CD4-positive, alpha-beta memory T cell (primary cell): ENCODE measurements around the gene TRAPPC2L. TPM values are rescaled to one million over a fixed set of nuclear protein-coding genes. Genes with fewer than 3 reads are reported as not detected.

Experiments
- CTCF ChIA-PET: fragments of 350-600 bp; sonication (Branson Sonifier 250); formaldehyde crosslinking; loops from one replicate; lab custom pipeline; 2021; ENCODE audit warnings: inconsistent platforms; ENCODE audit not compliant: partially characterized antibody; lab: Charles Lee
- POLR2A ChIA-PET: fragments of 350-600 bp; sonication (Branson Sonifier 250); formaldehyde crosslinking; loops from one replicate; lab custom pipeline; 2021; ENCODE audit not compliant: partially characterized antibody; lab: Charles Lee
- DNase-seq, 5 donors: peaks; one replicate each; pipeline versions ENCODE4 v3.0.0 to v3.0.0-alpha.2; 2020 to 2022; ENCODE audit warnings: mixed read lengths in 1 of 5
- H3K27ac ChIP-seq: one replicate; pipeline ENCODE4 v1.7.0; 2013; ENCODE audit warnings: low read depth, low read length
- H3K27me3 ChIP-seq: 2 replicates; pipeline ENCODE4 v1.7.0; 2013; ENCODE audit warnings: mild to moderate bottlenecking, low read length, moderate library complexity; ENCODE audit not compliant: insufficient read depth
- H3K36me3 ChIP-seq: 2 replicates; pipeline ENCODE4 v1.7.0; 2013; ENCODE audit warnings: mild to moderate bottlenecking, low read length, moderate library complexity; ENCODE audit not compliant: insufficient read depth
- H3K4me1 ChIP-seq: 2 replicates; pipeline ENCODE4 v1.7.0; 2013; ENCODE audit warnings: mild to moderate bottlenecking, low read length, moderate library complexity; ENCODE audit not compliant: insufficient read depth
- H3K4me3 ChIP-seq, 2 donors: one replicate each; pipeline ENCODE4 v1.7.0; 2013; ENCODE audit warnings: low read length in 2 of 2, mild to moderate bottlenecking in 1 of 2
- H3K9me3 ChIP-seq, 2 donors: one replicate each; pipeline ENCODE4 v1.7.0; 2013; ENCODE audit warnings: low read length in 2 of 2, control low read depth in 1 of 2; ENCODE audit not compliant: control insufficient read depth in 1 of 2
- H3K27ac Mint-ChIP-seq, 7 donors: one replicate each; pipeline ENCODE4 v1.8.0; 2020 to 2021; ENCODE audit warnings: mixed read lengths in 7 of 7, mild to moderate bottlenecking in 6 of 7, inconsistent platforms in 3 of 7, moderate library complexity in 3 of 7
- H3K27me3 Mint-ChIP-seq, 2 donors: one replicate each; pipeline ENCODE4 v1.8.0; 2020 to 2021; ENCODE audit warnings: mixed read lengths in 2 of 2
- H3K36me3 Mint-ChIP-seq, 2 donors: one replicate each; pipeline ENCODE4 v1.8.0; 2020 to 2021; ENCODE audit warnings: mixed read lengths in 2 of 2, inconsistent platforms in 1 of 2, mild to moderate bottlenecking in 1 of 2
- H3K4me1 Mint-ChIP-seq, 4 donors: one replicate each; pipeline ENCODE4 v1.8.0; 2020 to 2021; ENCODE audit warnings: mixed read lengths in 4 of 4, mild to moderate bottlenecking in 1 of 4
- H3K4me3 Mint-ChIP-seq, 8 donors: one replicate each; pipeline ENCODE4 v1.8.0; 2020 to 2021; ENCODE audit warnings: mixed read lengths in 8 of 8, mild to moderate bottlenecking in 7 of 8, moderate library complexity in 6 of 8, inconsistent platforms in 3 of 8
- H3K9me3 Mint-ChIP-seq, 8 donors: one replicate each; pipeline ENCODE4 v1.8.0; 2020 to 2021; ENCODE audit warnings: mixed read lengths in 8 of 8, mild to moderate bottlenecking in 5 of 8, inconsistent platforms in 3 of 8, moderate library complexity in 1 of 8
- intact Hi-C: fragments of 100-400 bp; cut with micrococcal nuclease; formaldehyde crosslinking; loops from one replicate; pipeline ENCODE4 v1.15.1; 2023
- polyA plus RNA-seq, 2 donors: library from polyadenylated mRNA; unstranded; fragments of 300-500 nt; fragmentation: Illumina TruSeq; gene quantifications; one replicate each; pipeline ENCODE4 v1.2.3, GENCODE V29; 2021
- total RNA-seq, 2 experiments: library from RNA; stranded (reverse); gene quantifications; one replicate each; pipeline ENCODE4 v1.2.3, GENCODE V29; 2021

The TRAPPC2L gene
- total and polyA plus RNA-seq, 4 experiments from 2014 or later = 66.6 to 105 (median 85.7) TPM

GRCh38 chr16:88854306-88855111 lies 2.4 kb upstream of the TRAPPC2L start:
- DNase-seq = peak in 4 of 5 donors; percentile 5 to 46 (median 13)
- intact Hi-C loops = loop anchor here (5.0 kb wide), 2 partner anchors 222 to 397 kb away; no protein-coding TSS in a partner anchor
- Mint-ChIP-seq H3K4me3 (peak overlapping the region in 6 of 8 donors; percentile 6 to 88 (median 54)), H3K9me3 (peaks cover 0 to 2% (median 0%) of the 10 kb centered on the region in 8 donors), H3K27me3 (peaks cover 0 to 2% of the 10 kb centered on the region in 2 donors), H3K36me3 (peaks cover 0 to 21% of the 10 kb centered on the region in 2 donors), H3K27ac (peak overlapping the region; percentile 42 to 89 (median 73)), H3K4me1 (peaks cover 18 to 43% (median 28%) of the 10 kb centered on the region in 4 donors)
- CTCF ChIA-PET = no interaction called here
- Histone ChIP-seq H3K4me3 (no peak overlapping the region), H3K9me3 (no peaks in the 10 kb centered on the region), H3K27ac (no peak overlapping the region), H3K36me3 (peaks cover 2% of the 10 kb centered on the region), H3K27me3 (no peaks in the 10 kb centered on the region), H3K4me1 (peaks cover 27% of the 10 kb centered on the region)
- POLR2A ChIA-PET = interaction anchor here (0.6 to 1.5 kb wide), 5 partner anchors 8 to 530 kb away, joined by 3 to 4 read pairs (median 3); no protein-coding TSS in a partner anchor

GRCh38 chr16:88855176-88855575 lies 1.8 kb upstream of the TRAPPC2L start:
- ChIA-PET POLR2A (interaction anchor here (1.2 to 4.6 kb wide), 5 partner anchors 9 to 173 kb away, joined by 3 to 53 read pairs (median 4); partner anchors contain the start of gene APRT), CTCF (no interaction called here)
- H3K9me3 Mint-ChIP-seq = peaks cover 0 to 2% (median 0%) of the 10 kb centered on the region in 8 donors
- intact Hi-C loops = loop anchor here (5.0 kb wide), 2 partner anchors 223 to 398 kb away; no protein-coding TSS in a partner anchor
- DNase-seq = no peak
- Histone ChIP-seq H3K27ac (no peak overlapping the region), H3K4me3 (no peak overlapping the region), H3K4me1 (peaks cover 27% of the 10 kb centered on the region), H3K9me3 (no peaks in the 10 kb centered on the region), H3K36me3 (peaks cover 8% of the 10 kb centered on the region), H3K27me3 (no peaks in the 10 kb centered on the region)
- H3K27me3 Mint-ChIP-seq = peaks cover 0 to 2% of the 10 kb centered on the region in 2 donors
- peak overlapping the region; percentile 38 to 88 (median 74) for H3K4me3 Mint-ChIP-seq
- H3K4me1 Mint-ChIP-seq = peaks cover 18 to 43% (median 28%) of the 10 kb centered on the region in 4 donors
- H3K27ac Mint-ChIP-seq = peak overlapping the region; percentile 38 to 89 (median 79)
- peaks cover 0 to 27% of the 10 kb centered on the region in 2 donors for H3K36me3 Mint-ChIP-seq

- Mint-ChIP-seq H3K27me3 (peaks cover 0 to 2% of the 10 kb centered on the region in 2 donors), H3K4me1 (peaks cover 18 to 43% (median 28%) of the 10 kb centered on the region in 4 donors), H3K9me3 (peaks cover 0 to 2% (median 0%) of the 10 kb centered on the region in 8 donors), H3K36me3 (peaks cover under 1 to 30% of the 10 kb centered on the region in 2 donors), H3K27ac (peak overlapping the region in 5 of 7 donors; percentile 77 to 90 (median 89)), H3K4me3 (peak overlapping the region; percentile 69 to 88 (median 78))
- Histone ChIP-seq H3K27ac (peak overlapping the region; percentile 31), H3K4me1 (peaks cover 27% of the 10 kb centered on the region), H3K4me3 (no peak overlapping the region), H3K9me3 (no peaks in the 10 kb centered on the region), H3K36me3 (peaks cover 13% of the 10 kb centered on the region), H3K27me3 (no peaks in the 10 kb centered on the region)
- ChIA-PET CTCF (no interaction called here), POLR2A (interaction anchor here (1.2 to 4.6 kb wide), 4 partner anchors 9 to 174 kb away, joined by 3 to 53 read pairs (median 6); partner anchors contain the start of gene APRT)
- peak in 1 of 5 donors; percentile 51 for DNase-seq
- intact Hi-C loops = loop anchor here (5.0 kb wide), 2 partner anchors 223 to 398 kb away; no protein-coding TSS in a partner anchor
Measured at GRCh38 chr16:88855736-88856121, 1.2 kb upstream of the TRAPPC2L start.

GRCh38 chr16:88856122-88856827 lies 652 bp upstream of the TRAPPC2L start:
- H3K36me3 Mint-ChIP-seq = peaks cover 5 to 35% of the 10 kb centered on the region in 2 donors
- peaks cover 18% of the 10 kb centered on the region for H3K36me3 ChIP-seq
- H3K27ac Mint-ChIP-seq = peak overlapping the region in 6 of 7 donors; percentile 48 to 98 (median 90)
- CTCF ChIA-PET = interaction anchor here (1.7 to 2.9 kb wide), 7 partner anchors 41 to 296 kb away, joined by 3 to 40 read pairs (median 13); partner anchors contain the start of gene APRT
- peaks cover 0 to 2% (median 0%) of the 10 kb centered on the region in 8 donors for H3K9me3 Mint-ChIP-seq
- peak in 4 of 5 donors; percentile 13 to 58 (median 20) for DNase-seq
- no peaks in the 10 kb centered on the region for H3K9me3 ChIP-seq
- peaks cover 27% of the 10 kb centered on the region for H3K4me1 ChIP-seq
- H3K27ac ChIP-seq = peak overlapping the region; percentile 76
- H3K27me3 Mint-ChIP-seq = peaks cover 0 to 2% of the 10 kb centered on the region in 2 donors
- H3K4me3 Mint-ChIP-seq = peak overlapping the region; percentile 64 to 100 (median 81)
- H3K4me1 Mint-ChIP-seq = peaks cover 18 to 43% (median 28%) of the 10 kb centered on the region in 4 donors
- intact Hi-C loops = loop anchor here (5.0 kb wide), 2 partner anchors 224 to 399 kb away; no protein-coding TSS in a partner anchor
- H3K27me3 ChIP-seq = no peaks in the 10 kb centered on the region
- H3K4me3 ChIP-seq = peak overlapping the region in 1 of 2 donors; percentile 67
- POLR2A ChIA-PET = interaction anchor here (0.8 to 4.6 kb wide), 29 partner anchors 9 to 840 kb away, joined by 3 to 53 read pairs (median 4); partner anchors contain the start of genes APRT, CDH15, PIEZO1 and ZC3H18

- ChIA-PET POLR2A (interaction anchor here (0.7 to 4.6 kb wide), 27 partner anchors 8 to 359 kb away, joined by 3 to 53 read pairs (median 5); partner anchors contain the start of genes APRT, CDH15, PABPN1L and ZC3H18), CTCF (interaction anchor here (0.7 to 2.9 kb wide), 22 partner anchors 9 to 359 kb away, joined by 3 to 40 read pairs (median 5); partner anchors contain the start of genes APRT, PABPN1L and ZNF778)
- Mint-ChIP-seq H3K36me3 (peaks cover 8 to 37% of the 10 kb centered on the region in 2 donors), H3K4me3 (peak overlapping the region; percentile 94 to 100 (median 97)), H3K9me3 (peaks cover 0 to 2% (median 0%) of the 10 kb centered on the region in 8 donors), H3K27ac (peak overlapping the region; percentile 95 to 99 (median 97)), H3K4me1 (peaks cover 15 to 43% (median 25%) of the 10 kb centered on the region in 4 donors), H3K27me3 (peaks cover 0 to 2% of the 10 kb centered on the region in 2 donors)
- Histone ChIP-seq H3K9me3 (no peaks in the 10 kb centered on the region), H3K27me3 (no peaks in the 10 kb centered on the region), H3K36me3 (peaks cover 32% of the 10 kb centered on the region), H3K4me3 (peak overlapping the region; percentile 67 to 93), H3K27ac (peak overlapping the region; percentile 76), H3K4me1 (peaks cover 27% of the 10 kb centered on the region)
- intact Hi-C loops = loop anchor here (1.0 to 5.0 kb wide), 9 partner anchors 46 to 401 kb away; partner anchors contain the start of genes CDH15, MVD and ZNF778
- DNase-seq = peak; percentile 67 to 81 (median 70)
Measured at GRCh38 chr16:88857728-88858339, 907 bp downstream of the TRAPPC2L start.
